IMR-90 (cell line): ENCODE results near the gene FAM83E. TPM values are rescaled to one million over a fixed set of nuclear protein-coding genes. Genes with fewer than 3 reads are reported as not detected.

ENCODE experiments used
- ATAC-seq: fragments of 200-7000 bp; cut with Tn5 transposase; 2 replicates; pipeline ENCODE4 v1.9.1; 2020; ENCODE audit warnings: low read depth, mild to moderate bottlenecking, moderate library complexity
- BruUV-seq: library from RNA; stranded (reverse); fragments of 400-500 nt; replicated peaks from 2 replicates; lab custom pipeline; 2021; lab: Mats Ljungman, UMichigan
- CTCF ChIA-PET: fragments of 300-600 bp; formaldehyde crosslinking; extraction: SDS; loops from one replicate; lab custom pipeline; 2021; ENCODE audit warnings: antibody characterized with exemption; lab: Yijun Ruan, JAX
- POLR2A ChIA-PET: fragments of 300-600 bp; sonication (Branson Sonifier 250); formaldehyde crosslinking; loops from one replicate; lab custom pipeline; 2022; ENCODE audit warnings: antibody characterized with exemption; ENCODE audit not compliant: unreplicated experiment; lab: Charles Lee
- DNase-seq: peaks from one replicate; pipeline ENCODE4 v3.0.0; 2013
- H2AFZ ChIP-seq: replicated peaks from 2 replicates; pipeline ENCODE3; 2013; ENCODE audit warnings: low read length, mild to moderate bottlenecking; ENCODE audit not compliant: poor library complexity
- H2AK5ac ChIP-seq: 2 replicates; pipeline ENCODE4 v1.6.1; 2013; ENCODE audit warnings: low read depth, low read length, inconsistent platforms
- H2AK9ac ChIP-seq: replicated peaks from 2 replicates; pipeline ENCODE3; 2013; ENCODE audit warnings: mild to moderate bottlenecking, low read depth, low read length, moderate library complexity; ENCODE audit not compliant: poor library complexity
- H2BK120ac ChIP-seq: 2 replicates; pipeline ENCODE4 v1.6.1; 2013; ENCODE audit warnings: low read depth, low read length, inconsistent platforms
- H2BK15ac ChIP-seq: 3 replicates; pipeline ENCODE4 v1.6.1; 2013; ENCODE audit warnings: low read depth, low read length, inconsistent platforms
- H2BK20ac ChIP-seq: 2 replicates; pipeline ENCODE4 v1.6.1; 2013; ENCODE audit warnings: low read depth, mild to moderate bottlenecking, inconsistent platforms, low read length, moderate library complexity
- H2BK5ac ChIP-seq: 2 replicates; pipeline ENCODE4 v1.6.1; 2013; ENCODE audit warnings: mild to moderate bottlenecking, low read depth, low read length, inconsistent platforms; ENCODE audit not compliant: poor library complexity, severe bottlenecking
- H3K14ac ChIP-seq: replicated peaks from 2 replicates; pipeline ENCODE4 v1.6.1; 2013; ENCODE audit warnings: low read depth, low read length, inconsistent platforms
- H3K18ac ChIP-seq: 2 replicates; pipeline ENCODE4 v1.6.1; 2013; ENCODE audit warnings: low read depth, low read length, control low read depth
- H3K23ac ChIP-seq: 2 replicates; pipeline ENCODE4 v1.6.1; 2013; ENCODE audit warnings: low read depth, low read length, inconsistent platforms
- H3K27ac ChIP-seq: 2 replicates; pipeline ENCODE4 v1.5.1; 2013; ENCODE audit warnings: mild to moderate bottlenecking, control low read depth, low read length; ENCODE audit not compliant: insufficient read depth
- H3K27me3 ChIP-seq: 2 replicates; pipeline ENCODE4 v1.6.1; 2013; ENCODE audit warnings: low read length; ENCODE audit not compliant: control insufficient read depth, insufficient read depth
- H3K36me3 ChIP-seq: 2 replicates; pipeline ENCODE4 v1.6.1; 2013; ENCODE audit warnings: low read length, mixed read lengths; ENCODE audit not compliant: control insufficient read depth, insufficient read depth
- H3K4ac ChIP-seq: 2 replicates; pipeline ENCODE4 v1.6.1; 2013; ENCODE audit warnings: low read depth, low read length, inconsistent platforms
- H3K4me1 ChIP-seq: 2 replicates; pipeline ENCODE4 v1.6.1; 2013; ENCODE audit warnings: low read length, mixed read lengths; ENCODE audit not compliant: control insufficient read depth, insufficient read depth
- H3K4me2 ChIP-seq: 2 replicates; pipeline ENCODE4 v1.6.1; 2013; ENCODE audit warnings: low read depth, mild to moderate bottlenecking, control low read depth, low read length, moderate library complexity
- H3K4me3 ChIP-seq: 2 replicates; pipeline ENCODE4 v1.5.1; 2013; ENCODE audit warnings: low read depth, mild to moderate bottlenecking, control low read depth, low read length, moderate library complexity; ENCODE audit not compliant: insufficient read depth
- H3K56ac ChIP-seq: 2 replicates; pipeline ENCODE4 v1.6.1; 2013; ENCODE audit warnings: low read length, inconsistent platforms; ENCODE audit not compliant: insufficient read depth; ENCODE audit errors: extremely low read depth
- H3K79me1 ChIP-seq, 2 experiments: 2 replicates each; pipeline ENCODE4 v1.6.1; 2013; ENCODE audit warnings: low read length in 2 of 2, inconsistent platforms in 1 of 2, low read depth in 1 of 2
- H3K9ac ChIP-seq: 2 replicates; pipeline ENCODE4 v1.6.1; 2013; ENCODE audit warnings: low read depth, low read length, control low read depth
- H3K9me1 ChIP-seq: 2 replicates; pipeline ENCODE4 v1.6.1; 2013; ENCODE audit warnings: low read length, inconsistent platforms; ENCODE audit not compliant: insufficient read depth
- H3K9me3 ChIP-seq: 2 replicates; pipeline ENCODE4 v1.6.1; 2013; ENCODE audit warnings: low read length; ENCODE audit not compliant: control insufficient read depth, insufficient read depth
- H4K20me1 ChIP-seq: 2 replicates; pipeline ENCODE4 v1.6.1; 2013; ENCODE audit warnings: low read length, inconsistent platforms; ENCODE audit not compliant: insufficient read depth
- H4K5ac ChIP-seq: 2 replicates; pipeline ENCODE4 v1.6.1; 2013; ENCODE audit warnings: mild to moderate bottlenecking, low read depth, low read length, control low read depth
- H4K8ac ChIP-seq, 2 experiments: 2 replicates each; pipeline ENCODE4 v1.6.1; 2013; ENCODE audit warnings: low read depth in 2 of 2, low read length in 2 of 2, control low read depth in 1 of 2, inconsistent platforms in 1 of 2
- H4K91ac ChIP-seq: 2 replicates; pipeline ENCODE4 v1.6.1; 2013; ENCODE audit warnings: low read depth, low read length, inconsistent platforms; ENCODE audit not compliant: insufficient read depth
- RCOR1 ChIP-seq: IDR thresholded peaks from 2 replicates; pipeline ENCODE4 v1.6.1; 2012; ENCODE audit warnings: mild to moderate bottlenecking, low read length, improper control_type of control experiment; ENCODE audit not compliant: insufficient replicate concordance
- USF2 ChIP-seq: fragments of 150-350 bp; IDR thresholded peaks from 2 replicates; pipeline ENCODE4 v1.6.1; 2017; ENCODE audit warnings: mild to moderate bottlenecking, antibody characterized with exemption, low read length, low read depth
- WGBS, 2 experiments: methylation state at CpG; one replicate each; pipeline versions ENCODE4 v1.1.5 to v1.1.7; 2013; ENCODE audit warnings: missing lambda C conversion rate in 2 of 2; ENCODE audit not compliant: insufficient read length in 1 of 2; ENCODE audit errors: extremely low coverage in 2 of 2; 5-methylcytosine and 5-hydroxymethylcytosine counted together
- dilution Hi-C: fragments of 300-500 bp; cut with HindIII; formaldehyde crosslinking; loops from one replicate; pipeline ENCODE4 v1.14.3; 2018; ENCODE audit warnings: low sequenced_read_pairs; ENCODE audit not compliant: unreplicated experiment
- in situ Hi-C: fragments of 300-500 bp; cut with MboI; formaldehyde crosslinking; loops from 3 replicates; pipeline ENCODE4 v1.14.3; 2019; ENCODE audit warnings: low sequenced_read_pairs, inconsistent platforms, mixed read lengths
- intact Hi-C: fragments of 100-400 bp; cut with micrococcal nuclease; formaldehyde crosslinking; loops from 2 replicates; pipeline ENCODE4 v1.10.0; 2022
- polyA plus RNA-seq, 3 experiments: library from polyadenylated mRNA; depleted of rRNA; stranded (reverse); fragments of >200 nt; gene quantifications; 2 replicates each; pipeline ENCODE4 v1.2.3, GENCODE V29; 2012; ENCODE audit warnings: low replicate concordance in 1 of 3
- total RNA-seq: library from RNA; depleted of rRNA; stranded (reverse); fragments of >200 nt; gene quantifications from 2 replicates; pipeline ENCODE4 v1.2.3, GENCODE V29; 2012

FAM83E gene
- total and polyA plus RNA-seq, 2 of the 4 experiments (the other 2 are of a cell fraction), result 0.05 to 0.36 TPM

GRCh38 chr19:48635966-48636858 is 21.3 kb upstream of the FAM83E start:
- H2BK15ac ChIP-seq, result no peak overlapping the region
- H3K4ac ChIP-seq, result peak overlapping the region; percentile 52
- 9% methylated on average over 9 of the region's 35 CpGs; no CpG with 5 or more reads in 1 of the 2 experiments for WGBS, 2 experiments
- H3K4me2 ChIP-seq, result peak overlapping the region; percentile 91
- intact Hi-C loops (no loop called here), in situ Hi-C loops (no loop called here), dilution Hi-C loops (no loop called here)
- H4K91ac ChIP-seq, result no peak overlapping the region; the same call in 1 of the 2 replicates
- ATAC-seq, result no peak
- peaks cover 0 to 18% of the 10 kb centered on the region in 2 experiments; a peak in 3 of 4 replicates for H3K79me1 ChIP-seq
- H3K4me1 ChIP-seq, result peaks cover 33% of the 10 kb centered on the region
- H3K23ac ChIP-seq, result no peak overlapping the region
- H3K36me3 ChIP-seq, result no peaks in the 10 kb centered on the region; the same call in 1 of the 2 replicates
- peak overlapping the region in 1 of 2 experiments; percentile 43; a peak in 1 of 4 replicates for H4K8ac ChIP-seq
- ChIA-PET POLR2A (interaction anchor here (0.6 kb wide), 1 partner anchor 175 kb away, joined by 3 read pairs; the partner anchor contains the start of gene BCAT2), CTCF (no interaction called here)
- no TSS peak for BruUV-seq
- peaks cover 25% of the 10 kb centered on the region for H3K9me1 ChIP-seq
- no peaks in the 10 kb centered on the region for H3K9me3 ChIP-seq
- DNase-seq, result no peak
- no peaks in the 10 kb centered on the region for H3K27me3 ChIP-seq
- peak overlapping the region; percentile 18 for H2BK5ac ChIP-seq
- peaks cover 4% of the 10 kb centered on the region; the same call in 1 of the 2 replicates for H4K20me1 ChIP-seq
- TF ChIP-seq RCOR1 (no peak), USF2 (no peak)
- no peak overlapping the region for H4K5ac ChIP-seq
- H3K9ac ChIP-seq, result peak overlapping the region; percentile 50
- no peak overlapping the region for H2BK20ac ChIP-seq
- no peak overlapping the region for H3K27ac ChIP-seq
- no peak overlapping the region for H3K56ac ChIP-seq
- H2AK5ac ChIP-seq, result peak overlapping the region; percentile 78
- H3K14ac ChIP-seq, result no peak overlapping the region
- peak overlapping the region; percentile 91 for H2AFZ ChIP-seq
- peak overlapping the region; percentile 92 for H2AK9ac ChIP-seq
- H3K18ac ChIP-seq, result no peak overlapping the region
- H3K4me3 ChIP-seq, result peak overlapping the region; percentile 62
- no peak overlapping the region for H2BK120ac ChIP-seq
